Cerebellar cortex (tissue), 1 donor: ENCODE results near the gene THSD4.

ENCODE experiments used
- DNase-seq: peaks from one replicate; pipeline ENCODE4 v3.0.0-alpha.2; 2015; ENCODE audit warnings: low spot score

The THSD4 gene

GRCh38 chr15:71329497-71330260 is 214.4 kb downstream of the THSD4 start:
- DNase-seq = no peak

GRCh38 chr15:71330638-71331162 is 215.4 kb downstream of the THSD4 start:
- no peak for DNase-seq

- DNase-seq = no peak
Observed at GRCh38 chr15:71331173-71331572, 215.9 kb downstream of the THSD4 start.

- DNase-seq = no peak
Observed at GRCh38 chr15:71332431-71333004, 217.2 kb downstream of the THSD4 start.

GRCh38 chr15:71333136-71333700 is 217.9 kb downstream of the THSD4 start:
- DNase-seq = no peak

- no peak for DNase-seq
Observed at GRCh38 chr15:71333839-71334238, 218.6 kb downstream of the THSD4 start.

GRCh38 chr15:71334434-71334833 is 219.2 kb downstream of the THSD4 start:
- no peak for DNase-seq

- no peak for DNase-seq
Observed at GRCh38 chr15:71334873-71335272, 219.6 kb downstream of the THSD4 start.

GRCh38 chr15:71335591-71335990 is 220.3 kb downstream of the THSD4 start:
- no peak for DNase-seq

- DNase-seq = no peak
Observed at GRCh38 chr15:71336671-71337070, 221.4 kb downstream of the THSD4 start.

- DNase-seq = no peak
Observed at GRCh38 chr15:71337197-71337845, 222.1 kb downstream of the THSD4 start.

- DNase-seq = no peak
Observed at GRCh38 chr15:71338265-71338664, 223.0 kb downstream of the THSD4 start.

- DNase-seq = no peak
Observed at GRCh38 chr15:71338827-71339542, 223.7 kb downstream of the THSD4 start.

- no peak for DNase-seq
Observed at GRCh38 chr15:71341811-71342550, 226.7 kb downstream of the THSD4 start.

- no peak for DNase-seq
Observed at GRCh38 chr15:71342658-71343057, 227.4 kb downstream of the THSD4 start.

- DNase-seq = no peak
Observed at GRCh38 chr15:71344316-71344715, 229.0 kb downstream of the THSD4 start.

GRCh38 chr15:71345186-71345585 is 229.9 kb downstream of the THSD4 start:
- no peak for DNase-seq

GRCh38 chr15:71346464-71346863 is 231.2 kb downstream of the THSD4 start:
- DNase-seq = no peak

GRCh38 chr15:71348597-71348996 is 233.3 kb downstream of the THSD4 start:
- peak; percentile 47 for DNase-seq

- DNase-seq = no peak
Observed at GRCh38 chr15:71349336-71349735, 234.1 kb downstream of the THSD4 start.
